NCI-H510A (cell line): ENCODE results near the gene SERPINA12.

ENCODE experiments used
- DNase-seq: peaks from one replicate; lab custom pipeline; 2025; lab: John Stamatoyannopoulos, UW

Gene SERPINA12, protein sequence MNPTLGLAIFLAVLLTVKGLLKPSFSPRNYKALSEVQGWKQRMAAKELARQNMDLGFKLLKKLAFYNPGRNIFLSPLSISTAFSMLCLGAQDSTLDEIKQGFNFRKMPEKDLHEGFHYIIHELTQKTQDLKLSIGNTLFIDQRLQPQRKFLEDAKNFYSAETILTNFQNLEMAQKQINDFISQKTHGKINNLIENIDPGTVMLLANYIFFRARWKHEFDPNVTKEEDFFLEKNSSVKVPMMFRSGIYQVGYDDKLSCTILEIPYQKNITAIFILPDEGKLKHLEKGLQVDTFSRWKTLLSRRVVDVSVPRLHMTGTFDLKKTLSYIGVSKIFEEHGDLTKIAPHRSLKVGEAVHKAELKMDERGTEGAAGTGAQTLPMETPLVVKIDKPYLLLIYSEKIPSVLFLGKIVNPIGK

GRCh38 chr14:94509356-94509755 lies at the start of gene SERPINA12:
Gene SERPINA12 (minus strand): TSS chr14:94509469. CDS start chr14:94498397, 11,072 bp downstream.
- DNase-seq, result no peak

GRCh38 chr14:94558842-94559241 lies 49.6 kb upstream of the SERPINA12 start:
- no peak for DNase-seq

DNA sequence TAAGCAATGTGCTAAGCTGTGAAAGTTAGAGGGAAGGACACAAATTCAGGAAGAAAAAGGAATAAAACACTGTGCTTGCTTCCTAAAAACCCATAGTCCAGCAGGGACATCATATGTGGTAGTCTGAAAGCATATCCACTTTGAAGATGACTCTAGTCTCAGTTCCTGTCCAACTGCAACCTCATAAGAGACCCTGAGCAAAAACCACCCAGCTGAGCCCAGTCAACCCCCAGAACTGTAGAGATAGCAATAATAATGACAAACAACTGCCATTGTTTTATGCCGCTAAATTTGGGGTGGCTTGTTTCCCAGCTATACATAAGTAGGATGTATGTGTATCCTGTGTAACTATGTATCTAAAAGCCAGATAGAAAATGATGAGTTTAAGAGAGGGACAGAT lies 48.1 kb upstream of the SERPINA12 start:
- no peak for DNase-seq

GRCh38 chr14:94555991-94556390 lies 46.7 kb upstream of the SERPINA12 start:
- DNase-seq, result no peak

DNA sequence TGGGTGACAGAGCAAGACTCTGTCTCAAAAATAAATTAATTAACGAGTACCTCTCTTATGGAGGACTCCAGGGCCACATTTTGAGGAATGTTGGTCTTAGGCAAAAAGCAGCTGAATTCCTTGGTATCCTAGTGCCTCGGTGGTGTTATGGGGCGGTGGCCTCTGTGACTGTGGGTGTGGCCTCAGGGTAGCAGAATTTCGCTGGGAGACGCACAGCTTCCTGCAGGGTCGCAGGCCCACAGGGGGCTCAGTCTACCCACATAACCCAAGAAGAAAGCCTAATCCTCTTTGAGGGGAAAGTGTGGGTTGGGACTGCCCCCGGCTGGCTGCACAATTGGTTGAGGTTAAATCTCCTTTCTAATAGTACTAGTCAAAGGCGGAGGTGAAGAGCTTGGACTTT lies 40.8 kb upstream of the SERPINA12 start:
- no peak for DNase-seq

DNA sequence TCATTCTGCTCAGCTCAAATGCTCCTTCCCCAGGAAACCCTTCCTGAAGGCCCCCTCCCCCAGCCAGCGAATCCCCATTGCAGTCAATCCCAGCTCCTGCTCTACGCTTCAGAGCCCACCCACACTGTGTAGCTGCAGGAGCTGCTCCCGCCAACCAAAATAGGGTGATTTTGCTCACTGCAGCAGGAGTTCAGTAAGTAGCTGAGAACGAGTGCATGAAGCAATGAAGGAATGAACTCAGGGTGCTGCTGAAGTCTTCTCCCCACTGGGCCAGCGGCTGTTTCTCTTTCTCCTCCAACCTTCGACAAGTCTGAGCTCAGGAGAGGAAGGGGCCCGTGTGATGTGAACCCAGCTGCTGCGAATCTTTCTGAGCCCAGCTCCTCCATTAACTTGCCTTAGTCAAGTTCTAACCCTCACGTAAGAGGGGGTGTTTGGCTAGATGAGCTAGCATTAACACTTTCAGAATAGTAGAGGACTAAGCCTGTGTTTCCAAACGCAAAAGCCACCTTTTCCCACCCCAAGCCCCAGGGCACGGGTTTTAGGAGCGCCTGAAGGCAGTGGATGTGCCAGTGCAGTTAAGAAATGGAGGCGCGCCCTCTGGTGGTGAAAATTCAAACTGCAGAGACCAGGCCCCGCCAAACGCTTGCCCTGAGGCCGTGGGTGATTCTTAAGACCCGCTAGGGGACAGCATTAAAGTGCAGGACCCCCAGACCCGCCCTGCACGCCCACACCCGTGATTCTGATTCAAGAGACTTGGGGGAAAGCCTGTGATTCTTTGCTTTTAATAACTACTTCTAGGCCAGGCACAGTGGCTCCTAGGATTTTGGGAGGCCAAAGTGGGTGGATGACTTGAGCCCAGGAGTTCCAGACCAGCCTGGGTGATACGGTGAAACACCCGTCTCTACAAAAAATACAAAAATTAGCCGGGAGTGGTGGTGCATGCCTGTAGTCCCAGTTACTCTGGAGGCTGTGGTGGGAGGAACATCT lies 40.0 kb upstream of the SERPINA12 start:
- no peak for DNase-seq

DNA sequence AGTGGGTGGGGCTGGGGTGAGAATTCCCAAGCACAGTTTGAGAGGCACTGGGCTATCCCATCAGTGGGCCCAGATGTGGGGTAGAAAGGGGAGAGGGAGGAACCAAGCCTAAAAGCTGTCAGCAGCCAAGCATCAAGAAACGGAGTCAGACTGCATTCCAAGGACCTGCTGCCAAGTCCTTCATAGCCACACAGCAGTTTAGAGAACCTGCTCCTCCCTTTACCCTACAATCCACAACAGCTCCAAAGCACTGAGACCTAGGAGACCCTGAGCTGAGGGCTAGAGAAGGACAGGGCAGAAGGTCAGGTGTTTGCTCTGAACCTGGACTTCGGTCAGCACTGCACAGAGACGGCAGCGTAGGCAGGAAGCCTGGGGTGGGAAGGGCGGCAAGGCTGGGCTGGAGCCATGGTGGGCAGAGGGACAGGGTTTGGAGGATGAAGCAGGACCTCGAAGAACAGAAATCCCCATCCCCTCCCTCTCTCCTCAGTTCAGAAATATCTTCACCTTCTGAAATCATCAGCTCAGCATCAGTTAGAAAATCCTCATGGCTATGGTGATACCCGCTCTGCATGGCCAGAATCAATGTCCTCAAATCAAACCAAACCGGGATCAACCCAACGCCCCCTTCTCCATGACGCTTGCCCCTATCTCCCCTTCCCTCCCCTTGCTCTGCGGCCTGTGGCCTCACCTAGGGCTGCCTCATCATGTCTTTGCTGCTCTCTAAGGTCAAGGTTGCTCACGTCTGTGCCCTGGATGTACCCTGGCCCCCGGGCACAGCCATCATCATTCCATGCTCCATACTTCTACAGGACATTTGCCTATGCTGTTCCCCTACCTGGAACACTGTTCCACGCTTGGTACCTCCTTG lies 39.1 kb upstream of the SERPINA12 start:
- DNase-seq, result no peak

DNA sequence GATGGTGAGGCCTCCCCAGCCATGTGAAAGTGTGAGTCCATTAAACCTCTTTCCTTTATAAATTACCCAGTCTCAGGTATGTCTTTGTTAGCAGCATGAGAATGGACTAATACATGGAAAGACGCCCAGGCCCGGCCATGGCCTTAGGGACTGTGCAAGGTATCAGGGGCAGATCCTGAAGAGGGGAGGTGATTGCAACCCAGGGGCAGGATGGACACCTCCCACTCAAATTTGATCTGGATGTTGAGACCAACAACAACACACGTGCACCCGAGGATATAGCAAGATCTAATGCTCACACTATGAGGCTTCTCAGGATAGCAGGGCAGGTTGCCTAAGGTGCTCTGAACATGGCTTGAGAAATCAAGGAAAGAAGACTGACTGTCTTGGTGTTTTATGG lies 38.5 kb upstream of the SERPINA12 start:
- DNase-seq, result no peak

- DNase-seq, result no peak
These were observed 37.9 kb upstream of the SERPINA12 start for GRCh38 chr14:94547151-94547680.

DNA sequence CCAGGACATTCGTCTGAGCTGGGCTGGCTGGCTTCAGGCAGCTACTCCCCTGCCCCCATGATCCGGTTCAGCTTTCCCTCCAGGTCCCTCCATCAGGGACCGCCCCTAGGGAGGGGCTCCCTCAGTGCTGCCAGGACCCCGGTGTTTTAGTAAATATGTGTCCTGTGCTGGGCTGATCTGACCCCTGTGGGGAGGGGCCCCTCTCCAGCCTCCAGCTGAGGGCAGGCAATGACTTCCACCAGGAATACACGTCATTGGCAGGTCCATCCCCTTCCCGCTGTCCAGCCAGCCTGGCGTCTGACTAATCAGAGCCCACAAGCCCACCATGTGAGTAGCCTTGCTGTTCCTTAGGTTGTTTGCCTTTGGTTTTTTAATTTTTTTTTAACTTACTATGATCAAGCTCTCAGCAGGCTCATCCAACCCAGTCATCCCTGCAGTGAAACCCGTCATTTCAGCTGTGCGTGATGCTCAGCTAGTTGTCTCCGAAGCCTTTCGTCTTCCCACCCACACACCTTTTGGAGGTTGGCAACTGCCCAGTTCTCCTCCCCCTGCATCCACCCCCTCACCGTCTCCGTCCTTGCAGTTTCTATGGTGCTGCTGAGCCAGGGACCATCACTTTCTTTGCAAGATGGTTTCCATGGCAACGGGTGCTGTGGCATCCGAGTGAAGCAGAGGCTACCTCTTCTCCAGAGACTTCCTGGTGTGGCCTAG lies 36.0 kb upstream of the SERPINA12 start:
- DNase-seq, result no peak

DNA sequence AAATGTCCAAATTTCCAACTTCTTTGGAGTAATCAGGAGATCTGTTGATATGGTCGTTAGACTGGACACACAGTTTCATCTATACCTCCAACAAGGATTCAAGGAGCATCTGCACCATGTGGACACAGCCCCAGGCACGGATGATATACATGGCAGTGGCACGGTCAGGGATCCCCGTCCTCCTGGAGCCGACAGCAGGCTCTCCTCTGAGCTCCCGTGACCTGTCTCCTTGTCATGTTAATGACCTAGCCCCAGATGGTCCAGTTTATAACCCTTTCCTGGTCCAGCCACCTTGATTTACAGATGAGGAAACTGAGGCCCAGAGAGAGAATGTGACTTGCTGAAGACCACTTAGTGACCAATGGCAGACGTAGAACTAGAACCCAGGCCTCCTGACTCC lies 35.5 kb upstream of the SERPINA12 start:
- DNase-seq, result no peak

GRCh38 chr14:94543449-94544124 lies 34.3 kb upstream of the SERPINA12 start:
- DNase-seq, result no peak

GRCh38 chr14:94542811-94543440 lies 33.7 kb upstream of the SERPINA12 start:
- no peak for DNase-seq

- DNase-seq, result no peak
These were observed 33.0 kb upstream of the SERPINA12 start for GRCh38 chr14:94542111-94542810.

- DNase-seq, result no peak
These were observed 32.1 kb upstream of the SERPINA12 start for GRCh38 chr14:94541234-94541975.

GRCh38 chr14:94540031-94540794 lies 30.9 kb upstream of the SERPINA12 start:
- no peak for DNase-seq

DNA sequence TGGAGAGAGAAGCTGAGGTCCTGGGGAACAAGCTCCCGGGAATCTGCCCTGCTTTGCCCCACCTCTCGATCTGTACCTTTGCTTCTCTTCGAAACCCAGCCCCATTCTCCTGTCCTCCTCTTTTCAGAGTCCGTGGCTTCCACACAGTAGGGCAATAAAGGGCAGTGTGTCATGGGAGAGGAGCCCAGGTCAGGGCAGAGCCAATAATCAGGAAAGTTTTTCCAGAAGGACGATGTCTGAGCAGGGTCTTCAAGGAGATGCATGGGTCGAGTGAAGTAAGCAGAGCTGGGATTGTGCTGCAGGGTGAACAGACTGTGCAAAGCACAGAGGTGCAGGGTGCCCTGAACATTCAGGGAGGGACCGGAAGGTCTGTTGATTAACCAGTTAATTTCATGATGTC lies 29.9 kb upstream of the SERPINA12 start:
- DNase-seq, result no peak
